RWPE1 (cell line): Measurements from ENCODE around the gene ROBO3.

Experiments
- CTCF ChIA-PET: fragments of 350-600 bp; sonication (Branson Sonifier 250); formaldehyde crosslinking; extraction: SDS; loops from one replicate; lab custom pipeline; 2021; lab: Yijun Ruan, JAX
- POLR2A ChIA-PET: fragments of 400-600 bp; formaldehyde crosslinking; extraction: SDS; loops from one replicate; lab custom pipeline; 2020; ENCODE audit warnings: antibody characterized with exemption; ENCODE audit not compliant: low non-redundant PET; lab: Yijun Ruan, JAX
- DNase-seq: peaks from one replicate; pipeline ENCODE4 v3.0.0; 2012; ENCODE audit warnings: low spot score
- H3K27ac ChIP-seq: fragments of 450-650 bp; 2 replicates; pipeline ENCODE4 v1.5.1; 2017
- TF ChIP-seq, protein P1 (sequence below): fragments of 450-650 bp; conservative IDR thresholded peaks from 2 replicates; pipeline ENCODE4 v1.5.1; 2017; ENCODE audit warnings: low read depth, mild to moderate bottlenecking

The ROBO3 gene

DNA sequence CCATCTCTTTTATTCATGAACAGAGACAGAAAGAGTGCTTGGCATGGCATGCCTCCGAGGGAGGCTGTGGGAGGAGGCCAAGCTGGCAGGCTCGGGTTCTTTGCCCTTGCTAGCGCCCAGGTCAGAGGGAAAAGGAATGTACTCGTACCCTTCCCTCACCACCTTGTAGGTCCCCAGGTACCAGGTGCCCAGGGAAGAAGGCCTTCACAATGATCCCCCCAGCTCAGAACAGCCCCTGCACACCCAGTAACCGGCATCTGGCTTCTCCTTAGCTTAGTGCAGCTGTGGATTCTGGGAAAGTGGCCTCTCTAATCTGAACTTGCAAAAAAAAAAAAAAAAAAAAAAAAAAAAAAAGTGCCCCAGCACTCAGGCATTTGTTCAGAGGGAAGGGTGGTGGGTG is 55.1 kb downstream of the ROBO3 start:
- POLR2A ChIA-PET, result no interaction called here

DNA sequence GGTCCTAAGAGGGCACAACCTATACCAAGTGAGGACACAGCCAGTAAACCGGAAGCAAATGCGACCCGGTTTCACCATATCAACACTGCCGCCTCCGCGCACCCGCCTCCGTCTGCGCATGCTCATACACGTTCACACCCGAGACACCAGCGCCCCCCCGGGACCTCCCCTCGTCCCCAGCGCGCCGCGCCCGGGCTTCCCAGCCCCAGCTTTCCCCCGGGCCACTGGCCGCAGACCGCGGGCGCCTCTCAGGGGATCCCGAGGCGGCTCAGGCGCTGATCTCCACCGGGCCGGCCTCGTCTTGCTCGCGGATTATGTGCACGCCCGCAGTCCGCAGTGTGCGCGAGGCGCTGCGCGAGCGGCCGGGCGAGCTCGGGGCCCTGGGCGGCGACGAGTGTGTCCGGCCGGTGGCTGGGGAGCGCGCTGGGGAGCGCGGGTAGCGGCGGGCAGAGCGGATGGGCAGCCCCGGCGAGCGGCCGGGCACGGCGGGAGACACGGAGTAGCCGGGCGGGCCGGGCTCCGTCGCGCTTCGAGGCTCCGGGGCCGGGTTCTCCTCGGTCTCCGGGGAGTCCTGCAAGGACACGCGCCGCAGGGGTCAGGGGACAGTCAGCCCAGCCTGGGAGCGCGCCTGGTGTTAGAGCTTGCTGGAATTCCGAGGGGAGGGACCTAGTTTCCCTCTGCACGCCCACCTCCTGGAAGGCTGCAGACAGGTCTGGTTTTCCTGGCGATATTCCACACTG is 55.8 kb downstream of the ROBO3 start:
- ChIA-PET POLR2A (no interaction called here), CTCF (interaction anchor here (0.6 kb wide), 1 partner anchor 410 kb away, joined by 4 read pairs; no protein-coding TSS in a partner anchor)
- peak; percentile 43 for DNase-seq

More for the DNA sequence above, 55.1 kb downstream of the ROBO3 start:
- TF ChIP-seq, protein P1, sequence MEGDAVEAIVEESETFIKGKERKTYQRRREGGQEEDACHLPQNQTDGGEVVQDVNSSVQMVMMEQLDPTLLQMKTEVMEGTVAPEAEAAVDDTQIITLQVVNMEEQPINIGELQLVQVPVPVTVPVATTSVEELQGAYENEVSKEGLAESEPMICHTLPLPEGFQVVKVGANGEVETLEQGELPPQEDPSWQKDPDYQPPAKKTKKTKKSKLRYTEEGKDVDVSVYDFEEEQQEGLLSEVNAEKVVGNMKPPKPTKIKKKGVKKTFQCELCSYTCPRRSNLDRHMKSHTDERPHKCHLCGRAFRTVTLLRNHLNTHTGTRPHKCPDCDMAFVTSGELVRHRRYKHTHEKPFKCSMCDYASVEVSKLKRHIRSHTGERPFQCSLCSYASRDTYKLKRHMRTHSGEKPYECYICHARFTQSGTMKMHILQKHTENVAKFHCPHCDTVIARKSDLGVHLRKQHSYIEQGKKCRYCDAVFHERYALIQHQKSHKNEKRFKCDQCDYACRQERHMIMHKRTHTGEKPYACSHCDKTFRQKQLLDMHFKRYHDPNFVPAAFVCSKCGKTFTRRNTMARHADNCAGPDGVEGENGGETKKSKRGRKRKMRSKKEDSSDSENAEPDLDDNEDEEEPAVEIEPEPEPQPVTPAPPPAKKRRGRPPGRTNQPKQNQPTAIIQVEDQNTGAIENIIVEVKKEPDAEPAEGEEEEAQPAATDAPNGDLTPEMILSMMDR, result no peak
- H3K27ac ChIP-seq, result no peak overlapping the region
- no peak for DNase-seq
- CTCF ChIA-PET, result interaction anchor here (0.6 to 0.7 kb wide), 2 partner anchors 25 to 410 kb away, joined by 3 to 4 read pairs; no protein-coding TSS in a partner anchor

DNA sequence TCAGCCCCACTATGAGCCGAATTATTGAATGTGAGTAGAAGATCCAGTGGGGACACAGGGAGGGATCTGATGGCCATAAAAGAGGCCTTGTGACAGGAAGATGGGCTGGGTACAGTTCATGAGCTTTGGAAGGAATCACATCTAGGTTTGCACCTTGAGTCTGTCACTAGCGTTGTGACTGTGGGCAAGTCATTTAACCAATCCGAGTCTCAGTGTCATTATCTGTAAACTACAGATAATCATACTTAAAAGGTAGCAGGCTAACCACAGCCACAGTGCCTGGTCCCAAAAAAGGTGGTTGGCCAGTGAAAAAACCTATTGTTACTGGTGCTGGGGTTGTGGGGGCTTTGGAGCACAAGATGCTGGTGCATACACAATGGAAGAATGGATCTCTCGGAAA is 57.6 kb downstream of the ROBO3 start:
- CTCF ChIA-PET, result no interaction called here
- no peak for DNase-seq
- POLR2A ChIA-PET, result no interaction called here
- TF ChIP-seq, protein P1, result no peak
- H3K27ac ChIP-seq, result no peak overlapping the region

More for the DNA sequence above, 55.8 kb downstream of the ROBO3 start:
- H3K27ac ChIP-seq, result no peak overlapping the region
- TF ChIP-seq, protein P1, result no peak

DNA sequence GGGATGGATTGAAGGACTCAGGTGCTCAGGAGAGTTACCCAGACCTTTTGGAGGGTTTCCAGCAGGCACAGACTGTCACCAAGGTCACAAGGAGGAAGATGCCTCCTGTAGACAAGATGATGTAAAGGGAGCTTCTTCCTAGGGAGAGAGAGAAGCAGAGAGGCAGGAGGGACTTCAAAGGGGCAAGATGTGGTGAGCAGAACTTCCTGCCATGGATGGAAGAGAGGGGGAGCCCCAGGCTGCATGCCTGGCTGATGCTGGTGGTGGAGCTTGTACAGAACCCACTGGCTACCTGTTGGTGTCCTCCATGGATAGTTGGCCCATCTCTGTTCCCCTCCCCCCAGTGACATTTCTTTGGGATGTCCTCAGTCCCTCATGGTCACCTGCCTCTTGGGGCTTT is 58.1 kb downstream of the ROBO3 start:
- POLR2A ChIA-PET, result no interaction called here
- CTCF ChIA-PET, result interaction anchor here (1.2 kb wide), 1 partner anchor 11 kb away, joined by 3 read pairs; no protein-coding TSS in a partner anchor
- no peak for DNase-seq
- H3K27ac ChIP-seq, result no peak overlapping the region
- TF ChIP-seq, protein P1, result no peak

DNA sequence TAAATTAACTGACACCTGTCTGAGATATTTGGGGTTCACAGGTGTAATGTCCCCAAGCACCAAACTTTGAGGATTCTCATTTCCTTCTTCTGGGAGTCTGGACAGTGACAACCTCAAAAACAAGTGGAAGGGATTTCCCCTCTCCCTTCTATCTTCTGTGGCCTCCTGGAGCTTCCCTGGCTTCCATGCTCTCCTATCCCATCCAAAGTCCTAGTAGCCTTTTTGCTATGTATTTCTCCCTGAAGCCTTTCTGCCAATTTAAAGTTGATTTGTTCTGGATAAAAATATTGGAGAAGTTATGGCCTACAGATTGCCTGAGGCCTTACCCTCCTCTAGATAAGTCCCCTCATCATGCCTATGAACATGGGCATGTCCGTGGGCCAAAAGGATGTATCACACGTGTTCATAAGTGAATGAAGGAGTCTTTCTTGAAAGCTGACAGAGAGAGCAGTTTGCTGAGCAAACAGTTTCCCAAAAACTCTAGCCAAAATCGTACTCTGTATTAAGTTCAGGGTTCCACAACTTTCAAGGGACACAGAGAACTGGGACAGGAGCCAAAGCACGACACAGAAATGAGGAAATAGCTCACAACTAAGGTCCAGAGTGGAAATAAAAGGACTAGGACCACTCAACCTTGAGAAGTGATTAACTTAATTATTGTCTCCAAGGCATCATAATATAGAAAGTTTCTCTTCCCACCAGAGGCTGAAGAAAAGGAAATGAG is 63.9 kb downstream of the ROBO3 start:
- DNase-seq, result no peak
- POLR2A ChIA-PET, result no interaction called here
- TF ChIP-seq, protein P1, result no peak
- no peak overlapping the region for H3K27ac ChIP-seq
- CTCF ChIA-PET, result no interaction called here

DNA sequence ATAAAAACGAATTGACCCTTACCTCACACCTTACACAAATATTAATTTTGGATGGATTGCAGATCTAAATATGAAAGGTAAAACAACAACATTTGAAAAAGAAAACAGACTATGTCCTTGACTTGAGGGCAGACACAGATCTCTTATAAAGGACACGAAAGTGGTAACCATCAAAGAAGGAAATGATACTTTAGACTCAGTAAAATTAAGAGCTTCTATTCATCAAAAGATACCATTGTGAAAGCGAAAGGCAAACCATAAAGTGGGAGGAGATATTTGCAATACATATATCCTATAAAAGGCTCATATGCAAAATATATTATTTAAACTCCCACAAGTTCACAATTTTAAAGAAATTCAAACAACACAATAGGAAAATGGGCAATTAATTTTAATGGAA is 65.6 kb downstream of the ROBO3 start:
- POLR2A ChIA-PET, result no interaction called here
- CTCF ChIA-PET, result no interaction called here
- TF ChIP-seq, protein P1, result no peak
- DNase-seq, result no peak
- H3K27ac ChIP-seq, result no peak overlapping the region
